HG03575 (cell line): Measurements from ENCODE around the gene YEATS4.

Experiments used
- ATAC-seq: cut with Tn5 transposase; IDR thresholded peaks from one replicate; pipeline ENCODE4 v1.9.1; 2021; ENCODE audit not compliant: unreplicated experiment, insufficient number of reproducible peaks, low FRiP score; ENCODE audit errors: extremely low read depth

The YEATS4 gene

GRCh38 chr12:69421548-69421947, 62.0 kb downstream of the YEATS4 start:
- no peak for ATAC-seq

- ATAC-seq = no peak
These were observed 63.7 kb downstream of the YEATS4 start for GRCh38 chr12:69423037-69423905.

- ATAC-seq = no peak
These were observed 65.9 kb downstream of the YEATS4 start for GRCh38 chr12:69425417-69425816.

- no peak for ATAC-seq
These were observed 69.0 kb downstream of the YEATS4 start for GRCh38 chr12:69428351-69429073.

- ATAC-seq = no peak
These were observed 71.5 kb downstream of the YEATS4 start for GRCh38 chr12:69430942-69431590.

GRCh38 chr12:69431591-69432222, 72.2 kb downstream of the YEATS4 start:
- ATAC-seq = no peak

GRCh38 chr12:69433653-69434052, 74.1 kb downstream of the YEATS4 start:
- ATAC-seq = no peak

GRCh38 chr12:69435644-69436043, 76.1 kb downstream of the YEATS4 start:
- no peak for ATAC-seq

- ATAC-seq = no peak
These were observed 77.5 kb downstream of the YEATS4 start for GRCh38 chr12:69437073-69437472.

- ATAC-seq = no peak
These were observed 79.0 kb downstream of the YEATS4 start for GRCh38 chr12:69438539-69438938.

GRCh38 chr12:69440016-69440415, 80.5 kb downstream of the YEATS4 start:
- no peak for ATAC-seq
